HG03135 (cell line): ENCODE measurements around the gene SLC41A3.
"Not testable (repeated sequence)": the region's sequence is repeated elsewhere in the genome, so short reads cannot be mapped to it uniquely, and the experiment has no call there.

Source experiments
- ATAC-seq: cut with Tn5 transposase; IDR thresholded peaks from one replicate; pipeline ENCODE4 v1.9.1; 2021; ENCODE audit warnings: mild to moderate bottlenecking, moderate library complexity; ENCODE audit not compliant: unreplicated experiment

The SLC41A3 gene

GRCh38 chr3:126084768-126085180 is 850 bp upstream of the SLC41A3 start:
- no peak for ATAC-seq

- ATAC-seq: peak; percentile 46
These were observed 412 bp downstream of the SLC41A3 start for GRCh38 chr3:126083511-126083912.

- ATAC-seq: no peak
These were observed 832 bp downstream of the SLC41A3 start for GRCh38 chr3:126083138-126083445.

GRCh38 chr3:126082362-126083137 is 1.4 kb downstream of the SLC41A3 start:
- no peak for ATAC-seq

- no peak for ATAC-seq
These were observed 2.1 kb downstream of the SLC41A3 start for GRCh38 chr3:126081618-126082361.

- ATAC-seq: no peak
These were observed 3.0 kb downstream of the SLC41A3 start for GRCh38 chr3:126080970-126081369.

GRCh38 chr3:126078866-126079265 is 5.1 kb downstream of the SLC41A3 start:
- no peak for ATAC-seq

GRCh38 chr3:126077754-126078153 is 6.2 kb downstream of the SLC41A3 start:
- ATAC-seq: no peak

- no peak for ATAC-seq
These were observed 7.8 kb downstream of the SLC41A3 start for GRCh38 chr3:126076140-126076539.

- ATAC-seq: no peak
These were observed 13.8 kb downstream of the SLC41A3 start for GRCh38 chr3:126070146-126070545.

GRCh38 chr3:126067959-126068358 is 16.0 kb downstream of the SLC41A3 start:
- no peak for ATAC-seq

- ATAC-seq: not testable (repeated sequence)
These were observed 17.2 kb downstream of the SLC41A3 start for GRCh38 chr3:126066676-126067075.

- no peak for ATAC-seq
These were observed 18.0 kb downstream of the SLC41A3 start for GRCh38 chr3:126065876-126066275.

- ATAC-seq: no peak
These were observed 19.2 kb downstream of the SLC41A3 start for GRCh38 chr3:126064627-126065258.

GRCh38 chr3:126063358-126063965 is 20.5 kb downstream of the SLC41A3 start:
- no peak for ATAC-seq

- ATAC-seq: no peak
These were observed 22.5 kb downstream of the SLC41A3 start for GRCh38 chr3:126061301-126062032.

GRCh38 chr3:126060613-126061145 is 23.2 kb downstream of the SLC41A3 start:
- no peak for ATAC-seq

GRCh38 chr3:126058666-126059065 is 25.3 kb downstream of the SLC41A3 start:
- ATAC-seq: no peak

- ATAC-seq: no peak
These were observed 26.0 kb downstream of the SLC41A3 start for GRCh38 chr3:126057936-126058335.

- ATAC-seq: no peak
These were observed 26.5 kb downstream of the SLC41A3 start for GRCh38 chr3:126057501-126057819.
